ENCODE results near the gene CNTROB.

The CNTROB gene

GRCh38 chr17:7982666-7983065, 50.7 kb downstream of the CNTROB start:
- DNase-seq (ENCODE audit: low read depth in 2 of 2): no peak

- DNase-seq (ENCODE audit: low read depth in 2 of 2): no peak
Measured at GRCh38 chr17:7984904-7985303, 52.9 kb downstream of the CNTROB start.

GRCh38 chr17:7987112-7987893, 55.3 kb downstream of the CNTROB start:
- no peak for DNase-seq (ENCODE audit: low read depth in 2 of 2)

GRCh38 chr17:7988750-7989178, 56.8 kb downstream of the CNTROB start:
- DNase-seq (ENCODE audit: low read depth in 2 of 2): no peak

GRCh38 chr17:7989781-7990655, 58.0 kb downstream of the CNTROB start:
- peak; percentile 90 to 94 for DNase-seq (ENCODE audit: low read depth in 2 of 2)

- DNase-seq (ENCODE audit: low read depth in 2 of 2): no peak
Measured at GRCh38 chr17:7992516-7992915, 60.5 kb downstream of the CNTROB start.

- no peak for DNase-seq (ENCODE audit: low read depth in 2 of 2)
Measured at GRCh38 chr17:7992924-7993323, 60.9 kb downstream of the CNTROB start.

- DNase-seq (ENCODE audit: low read depth in 2 of 2): no peak
Measured at GRCh38 chr17:7993972-7994589, 62.1 kb downstream of the CNTROB start.

- no peak for DNase-seq (ENCODE audit: low read depth in 2 of 2)
Measured at GRCh38 chr17:7995724-7996123, 63.7 kb downstream of the CNTROB start.

- DNase-seq (ENCODE audit: low read depth in 2 of 2): no peak
Measured at GRCh38 chr17:7997186-7997585, 65.2 kb downstream of the CNTROB start.

All from stimulated activated CD8-positive, alpha-beta memory T cell treated with anti-CD3 and anti-CD28 coated beads, Interleukin-2, amount 100 ng/mL, for 48 hours (primary cell).